DMS53 (cell line): ENCODE measurements around the gene GPATCH1.
"Not testable (repeated sequence)": the region's sequence is repeated elsewhere in the genome, so short reads cannot be mapped to it uniquely, and the experiment has no call there.

Source experiments
- DNase-seq: peaks from one replicate; lab custom pipeline; 2025; lab: John Stamatoyannopoulos, UW

The GPATCH1 gene

GRCh38 chr19:33114312-33114711 is 33.3 kb downstream of the GPATCH1 start:
- DNase-seq = no peak

- DNase-seq = no peak
Observed at GRCh38 chr19:33117501-33117900, 36.5 kb downstream of the GPATCH1 start.

GRCh38 chr19:33118643-33119042 is 37.7 kb downstream of the GPATCH1 start:
- no peak for DNase-seq

GRCh38 chr19:33124207-33125098 is 43.5 kb downstream of the GPATCH1 start:
- no peak for DNase-seq

- DNase-seq = peak; percentile 86
Observed at GRCh38 chr19:33125929-33126388, 45.0 kb downstream of the GPATCH1 start.

- DNase-seq = not testable (repeated sequence)
Observed at GRCh38 chr19:33126712-33127111, 45.7 kb downstream of the GPATCH1 start.

- DNase-seq = no peak
Observed at GRCh38 chr19:33129901-33130300, 48.9 kb downstream of the GPATCH1 start.

GRCh38 chr19:33130433-33130832 is 49.5 kb downstream of the GPATCH1 start:
- DNase-seq = no peak

GRCh38 chr19:33132021-33132420 is 51.0 kb downstream of the GPATCH1 start, which contains the start of gene WDR88:
TSS of gene WDR88 (plus strand) at chr19:33132114. CDS start at chr19:33132170, 56 bp downstream.
- DNase-seq = no peak

GRCh38 chr19:33132425-33132824 is 51.4 kb downstream of the GPATCH1 start:
- DNase-seq = peak; percentile 21

GRCh38 chr19:33133438-33134031 is 52.6 kb downstream of the GPATCH1 start:
- peak; percentile 55 for DNase-seq

- peak; percentile 64 for DNase-seq
Observed at GRCh38 chr19:33134571-33135041, 53.6 kb downstream of the GPATCH1 start.

- DNase-seq = no peak
Observed at GRCh38 chr19:33139165-33139564, 58.2 kb downstream of the GPATCH1 start.

GRCh38 chr19:33143897-33144405 is 63.0 kb downstream of the GPATCH1 start:
- DNase-seq = peak; percentile 82

- DNase-seq = no peak
Observed at GRCh38 chr19:33146209-33146608, 65.2 kb downstream of the GPATCH1 start.

- DNase-seq = no peak
Observed at GRCh38 chr19:33147538-33147937, 66.6 kb downstream of the GPATCH1 start.

- DNase-seq = peak; percentile 88
Observed at GRCh38 chr19:33150852-33151518, 70.0 kb downstream of the GPATCH1 start.

- no peak for DNase-seq
Observed at GRCh38 chr19:33152176-33152575, 71.2 kb downstream of the GPATCH1 start.

GRCh38 chr19:33152625-33153024 is 71.6 kb downstream of the GPATCH1 start:
- DNase-seq = not testable (repeated sequence)

GRCh38 chr19:33154313-33154712 is 73.3 kb downstream of the GPATCH1 start:
- DNase-seq = not testable (repeated sequence)

- no peak for DNase-seq
Observed at GRCh38 chr19:33156334-33156733, 75.4 kb downstream of the GPATCH1 start.

- no peak for DNase-seq
Observed at GRCh38 chr19:33157906-33158305, 76.9 kb downstream of the GPATCH1 start.
